ENCODE measurements around the gene PIEZO1. TPM values are rescaled to one million over a fixed set of nuclear protein-coding genes. Genes with fewer than 3 reads are reported as not detected.

PIEZO1 gene
- total RNA-seq, 2 donors from 2014 or later, result 84.1 to 97.0 TPM

GRCh38 chr16:88778271-88778525 is 6.8 kb downstream of the PIEZO1 start:
- WGBS, 2 experiments (ENCODE audit: insufficient coverage in 1 of 2, insufficient read length in 1 of 2), result 80 to 82% methylated on average over 2 to 7 of the region's 7 CpGs
- Mint-ChIP-seq H3K27me3 (ENCODE audit: insufficient read depth) (no peaks in the 10 kb centered on the region), H3K27ac (peak overlapping the region; percentile 79), H3K9me3 (no peaks in the 10 kb centered on the region), H3K4me3 (no peak overlapping the region), H3K36me3 (ENCODE audit: low read depth) (no peaks in the 10 kb centered on the region), H3K4me1 (peaks cover 22% of the 10 kb centered on the region)
- DNase-seq, result no peak
- TF ChIP-seq CTCF (conservative IDR thresholded peaks at IDR 0.05), result no peak
- no peak overlapping the region for H3K4me3 ChIP-seq (ENCODE audit: low read length)
- H3K36me3 ChIP-seq (ENCODE audit: control insufficient read depth, insufficient read depth, low read length), result no peaks in the 10 kb centered on the region
- no peak overlapping the region for H3K9ac ChIP-seq (ENCODE audit: extremely low read depth, low read length, poor library complexity, severe bottlenecking)
- no peak overlapping the region for H3K27ac ChIP-seq (ENCODE audit: low read depth, low read length)
- H3K9me3 ChIP-seq (ENCODE audit: control insufficient read depth, low read length), result no peaks in the 10 kb centered on the region
- peaks cover 10% of the 10 kb centered on the region for H3K4me1 ChIP-seq (ENCODE audit: control insufficient read depth, insufficient read depth, low read length)
- no peaks in the 10 kb centered on the region for H3K27me3 ChIP-seq (ENCODE audit: control insufficient read depth, insufficient read depth, low read length, poor library complexity, severe bottlenecking)

GRCh38 chr16:88777471-88778270 is 7.3 kb downstream of the PIEZO1 start:
- Histone ChIP-seq H3K36me3 (ENCODE audit: control insufficient read depth, insufficient read depth, low read length) (no peaks in the 10 kb centered on the region), H3K27ac (ENCODE audit: low read depth, low read length) (no peak overlapping the region), H3K4me3 (ENCODE audit: low read length) (no peak overlapping the region), H3K27me3 (ENCODE audit: control insufficient read depth, insufficient read depth, low read length, poor library complexity, severe bottlenecking) (no peaks in the 10 kb centered on the region), H3K9ac (ENCODE audit: extremely low read depth, low read length, poor library complexity, severe bottlenecking) (no peak overlapping the region), H3K4me1 (ENCODE audit: control insufficient read depth, insufficient read depth, low read length) (peaks cover 10% of the 10 kb centered on the region), H3K9me3 (ENCODE audit: control insufficient read depth, low read length) (no peaks in the 10 kb centered on the region)
- H3K27ac Mint-ChIP-seq, result peak overlapping the region; percentile 79
- peaks cover 22% of the 10 kb centered on the region for H3K4me1 Mint-ChIP-seq
- 77 to 87% methylated on average over 21 to 34 of the region's 34 CpGs for WGBS, 2 experiments (ENCODE audit: insufficient coverage in 1 of 2, insufficient read length in 1 of 2)
- no peak for TF ChIP-seq CTCF (conservative IDR thresholded peaks at IDR 0.05)
- H3K36me3 Mint-ChIP-seq (ENCODE audit: low read depth), result no peaks in the 10 kb centered on the region
- DNase-seq, result no peak
- no peaks in the 10 kb centered on the region for H3K27me3 Mint-ChIP-seq (ENCODE audit: insufficient read depth)
- no peak overlapping the region for H3K4me3 Mint-ChIP-seq
- H3K9me3 Mint-ChIP-seq, result no peaks in the 10 kb centered on the region

GRCh38 chr16:88775825-88776224 is 9.2 kb downstream of the PIEZO1 start:
- 94 to 98% methylated on average over 15 to 18 of the region's 18 CpGs for WGBS, 2 experiments (ENCODE audit: insufficient coverage in 1 of 2, insufficient read length in 1 of 2)
- no peak overlapping the region for H3K4me3 Mint-ChIP-seq
- no peak for DNase-seq
- no peaks in the 10 kb centered on the region for H3K36me3 Mint-ChIP-seq (ENCODE audit: low read depth)
- H3K27ac Mint-ChIP-seq, result no peak overlapping the region
- H3K4me1 Mint-ChIP-seq, result peaks cover 28% of the 10 kb centered on the region
- Histone ChIP-seq H3K27me3 (ENCODE audit: control insufficient read depth, insufficient read depth, low read length, poor library complexity, severe bottlenecking) (no peaks in the 10 kb centered on the region), H3K4me3 (ENCODE audit: low read length) (no peak overlapping the region), H3K36me3 (ENCODE audit: control insufficient read depth, insufficient read depth, low read length) (no peaks in the 10 kb centered on the region), H3K9ac (ENCODE audit: extremely low read depth, low read length, poor library complexity, severe bottlenecking) (no peak overlapping the region), H3K27ac (ENCODE audit: low read depth, low read length) (no peak overlapping the region), H3K9me3 (ENCODE audit: control insufficient read depth, low read length) (no peaks in the 10 kb centered on the region), H3K4me1 (ENCODE audit: control insufficient read depth, insufficient read depth, low read length) (peaks cover 20% of the 10 kb centered on the region)
- H3K27me3 Mint-ChIP-seq (ENCODE audit: insufficient read depth), result peaks cover 2% of the 10 kb centered on the region
- no peak for TF ChIP-seq CTCF (conservative IDR thresholded peaks at IDR 0.05)
- H3K9me3 Mint-ChIP-seq, result no peaks in the 10 kb centered on the region

Data from endodermal cell (in vitro differentiated cells).